GM11168 (cell line): ENCODE data around the gene HARS2.
"Not testable (repeated sequence)": the region's sequence is repeated elsewhere in the genome, so short reads cannot be mapped to it uniquely, and the experiment has no call there.

Experiments used
- in situ Hi-C: fragments of 300-500 bp; cut with MboI; formaldehyde crosslinking; loops from one replicate; pipeline ENCODE4 v1.12.0; 2022; ENCODE audit warnings: low sequenced_read_pairs; ENCODE audit not compliant: unreplicated experiment

The HARS2 gene

GRCh38 chr5:140690941-140691924, at the start of gene HARS2, which contains the start of gene HARS1:
Gene HARS2, plus strand, starts transcription at chr5:140691455. Its CDS starts 194 bp downstream, at chr5:140691649.
Gene HARS1, minus strand, starts transcription at chr5:140691370. Its CDS starts 66 bp downstream, at chr5:140691304.
- in situ Hi-C loops = no loop called here

- in situ Hi-C loops = no loop called here
Measured at GRCh38 chr5:140641716-140642115, 49.5 kb upstream of the HARS2 start.

DNA sequence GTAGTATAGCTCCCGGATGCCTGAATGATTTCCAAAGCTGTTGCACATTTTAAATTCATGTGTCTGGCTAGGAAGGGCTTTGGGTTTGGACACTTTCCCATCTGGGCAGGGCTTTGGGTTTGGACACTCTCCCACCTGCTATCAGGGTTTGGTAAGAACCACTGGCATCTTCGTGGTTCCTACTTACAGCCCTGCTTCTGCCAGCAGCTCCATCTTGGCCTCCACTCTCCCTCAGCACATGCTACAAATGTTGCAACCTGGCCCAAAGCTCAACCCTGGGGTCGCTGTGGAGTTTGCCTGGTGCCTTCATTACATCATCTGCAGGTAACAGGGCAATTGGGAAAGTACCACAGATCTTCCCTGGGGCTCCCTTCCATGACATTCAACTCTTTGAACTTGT, 48.5 kb upstream of the HARS2 start:
- in situ Hi-C loops = no loop called here

GRCh38 chr5:140647042-140647419, 44.2 kb upstream of the HARS2 start:
- in situ Hi-C loops = no loop called here

DNA sequence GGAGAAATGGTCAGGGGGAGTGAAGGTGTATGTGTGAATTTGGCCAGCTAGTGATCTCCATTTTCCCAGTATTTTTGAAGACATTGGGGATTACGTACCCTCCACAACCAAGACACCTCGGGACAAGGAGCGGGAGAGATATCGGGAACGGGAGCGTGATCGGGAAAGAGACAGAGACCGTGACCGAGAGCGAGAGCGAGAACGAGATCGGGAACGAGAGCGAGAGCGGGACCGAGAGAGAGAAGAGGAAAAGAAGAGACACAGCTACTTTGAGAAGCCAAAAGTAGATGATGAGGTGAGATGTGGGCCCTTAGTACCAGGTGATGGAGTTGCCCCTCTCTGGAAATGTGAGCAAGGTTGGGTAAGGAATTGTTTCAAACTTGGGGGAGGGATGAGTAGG, 32.4 kb upstream of the HARS2 start:
- in situ Hi-C loops = no loop called here

DNA sequence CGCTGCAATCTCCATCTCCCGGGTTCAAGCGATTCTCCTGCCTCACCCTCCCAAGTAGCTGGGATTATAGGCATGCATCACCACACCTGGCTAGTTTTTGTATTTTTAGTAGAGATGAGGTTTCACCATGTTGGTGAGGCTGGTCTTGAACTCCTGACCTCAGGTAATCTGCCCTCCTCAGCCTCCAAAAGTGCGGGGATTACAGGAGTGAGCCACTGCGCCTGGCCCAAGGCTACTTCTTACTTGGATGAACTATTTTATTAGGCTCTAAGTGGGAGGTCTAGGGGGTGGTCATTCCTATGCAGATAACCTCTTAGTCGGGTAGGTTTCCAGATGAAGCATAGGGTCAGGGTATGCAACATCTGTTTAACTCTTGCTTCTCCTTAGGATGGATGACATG, 30.9 kb upstream of the HARS2 start:
- in situ Hi-C loops = not testable (repeated sequence)

DNA sequence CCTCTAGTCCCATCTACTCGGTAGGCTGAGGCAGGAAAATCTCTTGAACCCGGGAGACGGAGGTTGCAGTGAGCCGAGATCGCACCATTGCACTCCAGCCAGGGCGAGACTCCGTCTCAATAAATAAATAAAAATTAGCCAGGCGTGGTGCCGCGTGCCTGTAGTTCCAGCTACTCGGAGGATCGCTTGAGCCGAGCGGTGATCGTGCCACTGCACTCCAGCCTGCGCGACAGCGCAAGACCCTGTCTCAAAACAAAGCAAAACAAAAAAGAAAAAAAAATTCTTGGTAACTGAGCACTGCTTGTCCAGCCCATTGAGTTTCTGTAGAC, 27.3 kb upstream of the HARS2 start:
- in situ Hi-C loops = no loop called here

GRCh38 chr5:140664359-140665119, 26.7 kb upstream of the HARS2 start, which contains the start of gene WDR55:
Gene WDR55, plus strand, starts transcription at chr5:140664904. Its CDS starts 9 bp downstream, at chr5:140664913.
- in situ Hi-C loops = no loop called here

- in situ Hi-C loops = not testable (repeated sequence)
Measured at GRCh38 chr5:140671035-140671434, 20.2 kb upstream of the HARS2 start.

GRCh38 chr5:140671472-140672125, 19.7 kb upstream of the HARS2 start:
- in situ Hi-C loops = no loop called here

GRCh38 chr5:140672455-140673186, 18.6 kb upstream of the HARS2 start:
- in situ Hi-C loops = no loop called here

GRCh38 chr5:140673187-140673976, 17.9 kb upstream of the HARS2 start, which contains the start of gene DND1:
Gene DND1, minus strand, starts transcription at chr5:140673576. Its CDS starts 34 bp downstream, at chr5:140673542.
- in situ Hi-C loops = no loop called here

DNA sequence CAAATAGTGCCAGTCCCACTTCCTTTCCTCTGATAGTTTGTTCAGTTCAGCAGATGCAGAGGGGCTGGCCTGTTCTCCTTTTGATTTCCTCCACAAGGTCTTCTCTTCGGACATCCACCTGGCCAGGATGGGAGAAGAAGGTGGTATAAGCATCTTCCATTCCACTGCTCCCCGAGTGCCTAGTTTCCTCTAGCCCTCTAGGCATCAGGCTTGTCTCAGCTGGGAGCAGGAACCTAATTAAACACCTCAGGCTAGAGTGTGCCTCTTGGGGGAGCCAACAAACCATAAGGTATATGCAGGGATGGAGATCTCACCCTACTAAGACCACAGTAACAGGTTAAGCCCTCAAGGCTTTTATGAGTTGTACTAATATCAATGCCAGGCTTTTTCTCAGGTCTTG, 17.0 kb upstream of the HARS2 start:
- in situ Hi-C loops = no loop called here

DNA sequence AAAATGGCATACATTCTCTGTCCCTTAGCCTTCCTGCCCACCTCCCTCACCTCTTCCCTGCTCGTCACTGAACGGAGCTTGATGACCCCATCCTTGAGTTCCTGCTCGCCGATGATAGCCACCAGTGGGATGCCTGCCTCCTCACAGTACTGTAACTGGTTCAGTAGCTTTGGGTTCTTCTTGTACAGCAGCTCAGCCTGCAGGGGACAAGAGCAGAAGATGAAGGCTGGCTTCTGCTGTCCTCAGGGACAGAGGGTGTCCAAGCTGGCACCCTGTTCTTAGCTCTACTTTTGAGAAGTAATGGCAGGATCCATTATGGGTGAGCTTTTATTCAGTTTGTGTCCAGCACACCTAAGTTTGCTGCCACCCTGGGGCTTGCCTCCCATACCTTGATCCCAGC, 16.6 kb upstream of the HARS2 start:
- in situ Hi-C loops = no loop called here

DNA sequence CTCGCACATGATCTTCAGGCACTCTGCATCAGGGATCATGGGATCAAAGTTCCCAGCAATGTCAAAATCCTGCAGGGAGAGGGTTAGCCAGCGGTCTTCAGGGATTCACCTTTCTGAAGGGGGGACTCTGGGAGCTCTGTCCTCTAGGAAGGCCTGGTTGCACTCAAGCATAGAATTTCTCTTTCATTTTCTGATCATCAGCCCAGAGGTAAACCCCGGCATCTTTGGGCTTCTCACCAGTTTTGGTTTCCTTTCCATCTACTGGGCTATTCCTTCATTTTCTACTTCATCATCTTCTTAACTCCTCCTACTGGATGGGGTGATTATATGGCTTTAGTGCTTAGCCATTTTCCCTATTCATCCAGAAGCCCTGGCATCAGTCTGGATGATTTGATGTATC, 13.3 kb upstream of the HARS2 start:
- in situ Hi-C loops = no loop called here

- in situ Hi-C loops = no loop called here
Measured at GRCh38 chr5:140678993-140679392, 12.3 kb upstream of the HARS2 start.

DNA sequence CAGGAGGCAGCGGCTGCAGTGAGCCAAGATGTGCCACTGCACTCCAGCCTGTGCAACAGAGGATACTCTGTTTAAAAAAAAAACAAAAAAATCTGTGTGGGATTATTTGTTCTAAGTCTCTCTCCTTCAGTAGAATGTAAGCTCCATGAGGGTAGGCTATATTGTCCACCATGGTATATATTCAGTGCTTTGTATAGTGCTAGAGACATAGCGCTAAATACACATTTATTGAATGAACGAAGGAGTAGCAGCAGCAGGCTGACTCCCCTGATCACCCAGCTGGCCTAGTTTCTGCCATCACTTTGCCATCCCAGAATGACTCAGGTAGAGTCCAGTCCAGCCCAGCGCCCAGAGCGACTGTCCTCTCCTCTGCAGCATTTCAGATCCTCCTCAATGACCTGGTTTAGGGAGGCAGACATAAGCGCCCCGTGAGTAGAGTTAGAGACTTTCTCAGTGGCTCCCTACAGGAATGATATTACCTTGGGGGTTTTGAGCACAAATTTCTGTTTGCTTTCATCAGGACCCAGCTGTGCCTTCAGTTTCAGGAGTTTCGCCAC, 801 bp upstream of the HARS2 start:
- in situ Hi-C loops = no loop called here

- in situ Hi-C loops = no loop called here
Measured at GRCh38 chr5:140694276-140694675, 3.0 kb downstream of the HARS2 start.
